HG03378 (cell line): Measurements from ENCODE around the gene TACC2.
"Not testable (repeated sequence)": the region's sequence is repeated elsewhere in the genome, so short reads cannot be mapped to it uniquely, and the experiment has no call there.

Source experiments
- ATAC-seq: cut with Tn5 transposase; IDR thresholded peaks from one replicate; pipeline ENCODE4 v1.9.1; 2021; ENCODE audit warnings: mild to moderate bottlenecking, moderate library complexity; ENCODE audit not compliant: unreplicated experiment

Gene TACC2

GRCh38 chr10:121983852-121984251 lies 5.1 kb upstream of the TACC2 start:
- ATAC-seq: no peak

- no peak for ATAC-seq
Observed at GRCh38 chr10:121984463-121984862, 4.5 kb upstream of the TACC2 start.

GRCh38 chr10:121990015-121990677 lies 1.2 kb downstream of the TACC2 start:
- ATAC-seq: no peak

DNA sequence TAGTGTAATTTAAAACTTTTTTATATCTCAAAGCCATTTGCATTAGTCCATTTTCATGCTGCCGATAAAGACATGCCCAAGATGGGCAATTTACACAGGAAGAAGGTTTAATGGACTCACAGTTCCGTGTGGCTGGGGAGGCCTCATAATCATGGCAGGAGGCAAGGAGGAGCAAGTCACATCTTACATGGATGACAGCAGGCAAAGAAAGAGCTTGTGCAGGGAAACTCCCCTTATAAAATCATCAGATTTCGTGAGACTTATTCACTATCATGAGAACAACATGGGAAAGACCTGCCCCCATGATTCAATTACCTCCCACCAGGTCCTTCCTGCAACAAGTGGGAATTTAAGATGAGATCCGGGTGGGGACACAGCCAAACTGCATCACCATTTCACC lies 2.8 kb downstream of the TACC2 start:
- ATAC-seq: not testable (repeated sequence)

- no peak for ATAC-seq
Observed at GRCh38 chr10:121994429-121994941, 5.5 kb downstream of the TACC2 start.

DNA sequence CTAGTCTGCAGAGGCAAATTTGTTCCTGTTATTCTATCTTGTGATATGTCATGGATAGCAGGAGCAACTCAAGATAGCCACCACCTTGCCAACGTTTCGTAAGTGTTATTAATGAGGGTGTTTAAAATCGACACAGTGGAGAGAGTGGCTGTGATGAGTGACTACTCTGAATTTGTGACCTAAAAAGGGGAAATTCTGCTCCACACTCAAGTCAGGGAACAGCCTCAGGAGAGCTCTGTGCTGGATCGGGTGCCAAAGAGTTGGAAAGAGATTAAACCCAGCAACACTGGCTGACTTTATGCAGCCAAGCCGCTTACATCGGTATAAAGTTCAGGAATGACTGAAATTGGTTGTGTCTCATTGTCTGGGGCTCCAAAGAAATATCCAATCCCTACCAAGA lies 9.5 kb downstream of the TACC2 start:
- no peak for ATAC-seq

DNA sequence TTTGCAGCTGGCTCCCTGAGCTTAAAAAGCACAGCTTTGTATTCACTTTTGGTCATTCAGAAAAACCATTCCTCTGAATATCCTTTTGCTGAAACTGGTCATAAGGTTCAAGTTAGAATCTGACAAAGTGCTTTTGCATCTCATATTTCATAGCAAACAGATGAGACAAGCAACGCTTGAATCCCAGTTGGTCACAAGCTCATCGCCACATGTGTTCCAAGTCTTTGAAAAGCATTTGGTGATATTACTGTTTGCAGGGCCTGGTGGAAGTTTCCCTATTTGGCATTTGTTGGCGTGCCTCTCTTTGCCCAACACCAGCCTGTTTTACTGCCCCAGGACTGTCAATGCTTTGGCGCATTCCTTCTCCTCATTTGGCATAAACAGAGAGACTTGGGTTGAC lies 10.3 kb downstream of the TACC2 start:
- no peak for ATAC-seq

DNA sequence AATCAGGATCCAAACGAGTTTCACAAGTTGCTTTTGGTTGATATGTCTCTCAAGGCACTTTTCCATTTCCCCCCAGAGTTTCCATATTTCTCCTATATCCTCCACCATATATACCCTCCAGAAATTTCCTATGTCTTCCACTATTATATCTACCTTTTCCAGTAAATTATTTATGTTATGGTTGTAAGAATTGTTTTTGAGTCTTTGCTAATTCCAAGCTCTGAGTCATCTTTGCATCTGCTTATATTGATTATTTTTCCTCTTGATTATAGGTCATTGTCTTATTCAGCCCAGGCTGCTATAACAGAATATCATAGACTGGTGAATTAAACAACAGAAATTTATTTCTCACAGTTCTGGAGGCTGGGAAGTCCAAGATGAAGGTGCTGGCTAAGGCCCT lies 12.7 kb downstream of the TACC2 start:
- ATAC-seq: no peak

DNA sequence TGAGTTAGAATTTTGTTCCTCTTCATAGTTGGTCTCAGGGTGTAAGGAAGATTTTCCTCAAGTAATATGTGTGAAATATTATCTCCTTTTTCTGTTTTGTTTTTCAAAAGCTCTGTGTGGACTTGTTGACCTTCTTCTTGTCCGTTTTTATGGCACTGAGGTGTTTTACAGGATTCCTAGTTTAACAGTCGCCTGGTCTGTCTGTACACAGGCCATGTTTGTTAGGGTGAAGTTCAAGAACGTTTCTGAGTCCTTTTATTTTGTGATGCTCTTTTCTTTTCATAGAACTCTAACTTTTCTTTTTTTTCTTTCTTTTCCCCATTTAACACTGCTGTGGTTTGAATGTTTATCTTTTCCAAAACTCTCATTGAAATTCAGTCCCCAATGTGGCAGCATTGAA lies 18.5 kb downstream of the TACC2 start:
- no peak for ATAC-seq

- no peak for ATAC-seq
Observed at GRCh38 chr10:122010405-122011050, 21.6 kb downstream of the TACC2 start.

DNA sequence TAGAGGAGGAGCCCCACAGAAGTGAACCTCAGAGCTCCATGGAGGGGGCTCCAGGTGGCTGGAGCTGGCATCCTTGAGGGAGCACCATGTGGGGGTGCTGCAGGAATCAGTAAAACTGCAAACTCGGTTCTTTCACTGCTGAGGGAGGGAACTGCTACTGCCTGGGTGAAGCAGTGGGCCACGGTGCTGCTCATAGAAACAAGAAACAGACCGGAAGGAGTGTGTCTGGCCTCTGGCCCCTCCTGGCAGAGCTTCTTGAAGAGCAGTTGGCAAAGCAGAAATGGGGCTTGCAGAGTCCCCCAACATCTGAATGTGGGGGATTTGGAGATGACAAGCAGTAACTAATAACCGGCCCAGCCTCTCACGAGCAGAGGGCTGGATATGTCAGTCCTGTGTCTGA lies 23.8 kb downstream of the TACC2 start:
- ATAC-seq: no peak

DNA sequence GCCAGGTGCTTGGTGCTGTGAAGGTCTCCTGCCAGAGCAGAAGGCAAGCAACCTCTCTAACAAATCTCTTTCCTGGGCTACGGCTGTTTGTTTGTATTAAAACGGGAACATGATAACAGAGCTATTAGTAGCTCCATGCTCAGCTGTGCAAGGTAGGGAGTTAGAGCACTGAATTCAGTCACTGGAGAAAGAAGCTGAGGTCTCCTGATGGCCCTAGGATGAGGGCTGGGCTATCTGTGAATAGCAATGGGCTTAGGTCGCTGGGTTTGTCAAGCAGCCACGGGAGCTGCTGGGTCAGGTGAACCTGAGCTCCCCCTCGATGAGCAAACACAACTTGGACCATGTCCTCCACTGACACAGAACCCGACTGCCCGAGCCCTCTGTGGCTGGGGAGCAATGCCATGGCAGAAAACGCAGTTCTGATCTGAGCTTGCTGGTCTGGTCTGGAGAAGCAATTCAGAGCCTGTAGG lies 24.4 kb downstream of the TACC2 start:
- ATAC-seq: no peak

DNA sequence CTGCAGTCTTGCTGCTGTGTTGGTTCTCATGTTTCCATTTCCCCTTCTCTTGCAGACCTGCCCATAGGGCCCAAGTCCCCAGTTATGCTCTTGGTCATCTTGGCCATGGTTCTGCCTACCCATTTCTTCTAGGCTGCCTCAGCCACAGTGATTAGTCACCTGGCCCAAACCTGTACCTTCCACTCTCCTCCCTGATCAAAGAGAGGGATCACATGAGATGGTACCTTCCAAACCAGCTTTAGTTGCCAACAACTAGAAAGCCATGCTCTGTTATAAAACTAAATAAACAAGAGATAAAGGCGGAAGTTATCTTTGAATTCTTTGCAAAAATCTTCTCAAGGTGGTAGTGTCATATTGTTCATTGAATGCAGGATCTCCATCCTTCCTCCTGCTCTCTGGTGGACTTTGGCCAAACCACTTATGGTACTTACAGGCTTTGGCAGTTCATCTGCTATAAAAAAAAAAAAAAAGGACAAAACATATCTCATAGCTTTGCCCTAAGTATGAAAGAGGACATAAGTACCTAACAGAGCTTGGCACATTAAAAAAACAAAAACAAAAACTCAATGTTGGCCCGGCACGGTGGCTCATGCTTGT lies 25.8 kb downstream of the TACC2 start:
- ATAC-seq: no peak

- not testable (repeated sequence) for ATAC-seq
Observed at GRCh38 chr10:122017926-122018325, 29.0 kb downstream of the TACC2 start.

- no peak for ATAC-seq
Observed at GRCh38 chr10:122018491-122018890, 29.5 kb downstream of the TACC2 start.

DNA sequence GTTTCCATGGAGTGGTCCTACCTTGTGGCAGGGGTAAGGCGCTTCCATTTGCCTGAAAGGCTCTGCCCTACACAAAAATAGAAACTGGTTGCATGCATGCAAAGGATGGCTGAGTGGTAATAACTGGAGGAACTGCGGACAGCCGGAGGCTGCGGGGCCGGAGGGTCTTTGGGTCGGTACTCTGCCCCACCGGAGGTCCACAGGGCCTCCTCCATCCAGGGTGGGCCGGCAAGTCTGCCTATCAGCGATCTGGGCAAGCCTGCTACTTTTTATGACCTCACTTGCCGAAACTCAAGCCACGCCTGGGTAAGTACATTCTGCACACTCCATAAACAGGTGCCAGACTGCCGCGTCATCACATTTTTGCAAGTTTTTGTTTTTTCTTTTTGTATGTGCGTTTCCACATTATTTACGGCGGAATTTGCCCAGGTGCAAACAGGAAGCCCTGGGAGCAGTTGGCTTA lies 30.0 kb downstream of the TACC2 start:
- no peak for ATAC-seq

DNA sequence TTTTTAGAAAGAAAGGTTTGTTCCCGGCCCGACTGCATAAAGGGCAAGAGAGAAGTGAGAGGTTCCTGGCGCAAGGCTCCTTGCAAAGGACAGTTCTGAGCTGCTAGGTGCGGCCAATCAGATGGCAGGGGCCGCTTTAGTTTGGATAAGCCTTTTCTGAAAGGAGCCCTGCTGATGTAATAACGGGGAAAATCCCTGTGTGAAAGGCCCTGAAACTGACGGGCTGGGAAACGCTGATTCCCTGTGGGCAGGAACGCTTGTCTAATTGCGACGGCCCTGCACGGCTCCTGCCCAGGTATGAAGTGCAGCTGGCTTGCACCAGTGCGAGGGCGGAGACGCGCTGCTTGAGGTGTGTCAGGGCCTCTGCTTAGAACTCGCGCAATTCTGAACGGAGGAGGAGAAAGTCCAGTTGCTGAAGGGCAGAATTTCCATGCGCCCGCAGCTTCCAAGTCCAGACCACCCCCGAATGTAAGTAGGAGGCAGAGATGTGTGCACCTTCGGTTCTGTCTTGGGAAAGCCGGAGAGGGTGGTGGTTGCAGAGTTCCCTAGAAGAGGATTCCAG lies 30.5 kb downstream of the TACC2 start:
- no peak for ATAC-seq

DNA sequence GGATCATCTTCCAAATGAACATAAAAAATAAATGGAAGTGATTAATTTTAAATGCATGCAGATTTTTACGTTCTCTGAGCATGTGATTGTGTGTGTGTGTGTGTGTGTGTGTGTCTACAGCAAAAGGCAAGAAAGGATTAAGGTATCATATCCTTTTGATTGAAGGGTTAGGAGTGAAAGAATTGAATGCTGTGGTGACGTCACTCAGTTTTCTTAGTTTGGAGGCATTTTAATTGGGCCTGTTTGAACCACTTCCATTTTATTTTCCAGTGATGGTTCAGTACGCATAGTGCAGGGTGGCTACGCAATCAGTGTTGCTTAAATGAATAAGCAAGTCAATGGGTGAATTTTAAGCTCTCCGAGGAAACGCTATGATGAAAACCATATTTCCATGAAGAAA lies 31.3 kb downstream of the TACC2 start:
- ATAC-seq: no peak

- no peak for ATAC-seq
Observed at GRCh38 chr10:122021379-122021778, 32.4 kb downstream of the TACC2 start.

DNA sequence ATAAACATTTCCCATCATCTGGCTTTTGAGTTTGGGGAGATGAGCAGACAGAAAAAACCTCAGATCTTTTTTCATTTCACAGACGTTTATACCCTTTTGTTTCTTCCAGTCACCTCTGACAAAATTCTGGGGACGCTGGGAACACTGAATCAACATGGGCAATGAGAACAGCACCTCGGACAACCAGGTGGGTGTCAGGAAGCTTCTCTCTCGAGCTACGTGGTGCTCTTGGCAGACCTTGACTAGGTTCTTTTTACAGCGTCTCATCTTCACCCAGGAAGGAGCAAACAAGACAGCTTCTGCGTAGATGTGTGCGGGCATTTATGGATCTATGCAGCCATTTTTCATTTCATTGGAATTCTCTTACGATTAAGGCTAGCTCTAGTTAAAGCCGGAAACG lies 32.9 kb downstream of the TACC2 start:
- no peak for ATAC-seq

DNA sequence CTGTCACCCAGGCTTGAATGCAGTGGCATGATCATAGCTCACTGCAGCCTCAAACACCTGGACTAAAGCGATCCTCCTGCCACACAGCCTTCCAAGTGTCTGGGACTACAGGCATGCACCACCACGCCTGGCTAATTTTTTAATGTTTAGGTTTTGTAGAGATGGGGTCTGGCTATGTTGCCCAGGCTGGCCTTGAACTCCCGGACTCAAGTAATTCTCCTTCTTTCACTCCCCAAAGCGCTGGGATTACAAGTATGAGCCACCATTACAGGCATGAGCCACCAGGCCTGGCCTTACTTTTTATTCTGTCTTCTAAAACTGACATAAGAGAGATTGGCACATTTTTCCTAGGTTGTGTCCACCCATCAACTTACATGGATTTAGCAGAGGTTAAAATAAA lies 33.3 kb downstream of the TACC2 start:
- ATAC-seq: no peak

GRCh38 chr10:122023257-122023656 lies 34.3 kb downstream of the TACC2 start:
- not testable (repeated sequence) for ATAC-seq
